LNCAP (cell line): ENCODE data around the gene MS4A6A.

Experiments
- TF ChIP-seq, protein P1 (sequence below): fragments of 450-650 bp; IDR thresholded peaks from 2 replicates; pipeline ENCODE4 v1.5.1; 2017; ENCODE audit warnings: mild to moderate bottlenecking

MS4A6A gene

DNA sequence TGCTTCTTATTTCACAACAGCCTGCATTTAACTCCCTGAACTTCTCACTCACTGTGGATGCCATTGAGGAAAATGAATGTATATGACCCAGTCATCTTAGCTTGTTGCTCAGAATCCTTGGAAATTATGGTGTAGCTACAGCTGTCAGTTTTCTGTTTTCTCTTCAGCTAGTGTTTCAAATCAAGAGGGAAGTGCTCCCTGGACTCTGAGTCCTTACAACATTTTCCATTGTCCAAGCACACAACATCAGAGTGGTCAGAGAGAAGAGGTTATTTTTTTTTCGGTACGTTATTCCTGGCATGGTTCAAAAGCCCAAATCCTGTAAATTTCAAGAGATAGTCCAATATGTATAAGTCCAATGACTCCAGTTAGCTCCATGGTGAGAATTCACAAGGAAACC lies 23.6 kb downstream of the MS4A6A start:
- TF ChIP-seq, protein P1, sequence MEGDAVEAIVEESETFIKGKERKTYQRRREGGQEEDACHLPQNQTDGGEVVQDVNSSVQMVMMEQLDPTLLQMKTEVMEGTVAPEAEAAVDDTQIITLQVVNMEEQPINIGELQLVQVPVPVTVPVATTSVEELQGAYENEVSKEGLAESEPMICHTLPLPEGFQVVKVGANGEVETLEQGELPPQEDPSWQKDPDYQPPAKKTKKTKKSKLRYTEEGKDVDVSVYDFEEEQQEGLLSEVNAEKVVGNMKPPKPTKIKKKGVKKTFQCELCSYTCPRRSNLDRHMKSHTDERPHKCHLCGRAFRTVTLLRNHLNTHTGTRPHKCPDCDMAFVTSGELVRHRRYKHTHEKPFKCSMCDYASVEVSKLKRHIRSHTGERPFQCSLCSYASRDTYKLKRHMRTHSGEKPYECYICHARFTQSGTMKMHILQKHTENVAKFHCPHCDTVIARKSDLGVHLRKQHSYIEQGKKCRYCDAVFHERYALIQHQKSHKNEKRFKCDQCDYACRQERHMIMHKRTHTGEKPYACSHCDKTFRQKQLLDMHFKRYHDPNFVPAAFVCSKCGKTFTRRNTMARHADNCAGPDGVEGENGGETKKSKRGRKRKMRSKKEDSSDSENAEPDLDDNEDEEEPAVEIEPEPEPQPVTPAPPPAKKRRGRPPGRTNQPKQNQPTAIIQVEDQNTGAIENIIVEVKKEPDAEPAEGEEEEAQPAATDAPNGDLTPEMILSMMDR, result no peak

DNA sequence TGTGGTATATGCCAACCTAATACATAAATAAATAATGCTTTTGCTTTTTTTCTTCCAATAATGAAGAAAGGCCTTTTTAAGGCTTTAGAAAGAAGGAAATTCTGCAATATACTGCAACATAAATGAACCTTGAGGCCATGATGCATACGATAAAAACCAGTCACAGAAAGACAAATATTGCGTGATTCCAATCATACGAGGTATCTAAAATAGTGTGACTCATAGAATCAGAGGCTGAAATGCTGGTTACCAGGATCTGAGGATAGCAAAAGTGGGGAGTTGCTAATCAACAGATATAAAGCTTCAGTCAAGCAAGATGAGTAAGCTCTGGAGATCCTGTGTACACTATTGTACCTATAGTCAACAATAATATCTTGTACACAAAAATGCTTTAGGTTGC lies 24.2 kb downstream of the MS4A6A start:
- TF ChIP-seq, protein P1, result no peak

DNA sequence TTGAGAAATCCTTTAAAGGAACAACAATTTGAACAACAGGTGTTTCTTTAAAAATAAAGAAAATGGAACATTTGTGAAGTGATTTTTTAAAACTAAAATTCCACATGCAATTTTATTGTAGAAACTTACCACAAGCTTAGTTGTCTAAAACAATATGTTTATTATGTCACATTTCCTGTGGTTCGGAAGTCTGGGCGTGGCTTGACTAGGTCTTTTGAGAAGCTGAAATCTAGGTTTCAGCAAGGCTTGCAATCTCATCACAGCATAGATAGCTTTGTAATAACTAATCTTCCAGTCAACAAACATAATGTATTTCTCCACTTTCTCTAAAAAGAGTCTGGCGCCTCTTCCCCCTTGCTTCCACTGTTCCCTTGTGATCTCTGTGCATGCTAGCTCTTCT lies 27.0 kb downstream of the MS4A6A start:
- TF ChIP-seq, protein P1, result no peak

DNA sequence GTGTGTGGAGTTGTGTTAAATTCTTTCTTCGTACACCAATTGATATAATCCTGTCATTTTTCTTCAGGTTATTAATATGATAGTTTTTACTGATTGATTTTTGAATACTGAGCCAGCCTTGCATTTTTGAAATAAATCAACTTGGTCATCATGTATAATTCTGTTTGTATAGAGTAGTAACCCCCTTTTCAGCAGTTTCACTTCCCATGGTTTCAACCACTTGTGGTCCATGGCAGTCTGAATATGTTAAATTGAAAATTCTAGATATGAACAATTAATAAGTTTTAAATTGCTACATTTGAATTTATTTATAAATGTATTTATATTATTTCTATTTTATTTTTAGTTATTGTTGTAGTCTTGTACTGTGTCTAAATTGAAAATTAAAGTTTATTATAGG lies 32.6 kb downstream of the MS4A6A start:
- TF ChIP-seq, protein P1, result no peak

DNA sequence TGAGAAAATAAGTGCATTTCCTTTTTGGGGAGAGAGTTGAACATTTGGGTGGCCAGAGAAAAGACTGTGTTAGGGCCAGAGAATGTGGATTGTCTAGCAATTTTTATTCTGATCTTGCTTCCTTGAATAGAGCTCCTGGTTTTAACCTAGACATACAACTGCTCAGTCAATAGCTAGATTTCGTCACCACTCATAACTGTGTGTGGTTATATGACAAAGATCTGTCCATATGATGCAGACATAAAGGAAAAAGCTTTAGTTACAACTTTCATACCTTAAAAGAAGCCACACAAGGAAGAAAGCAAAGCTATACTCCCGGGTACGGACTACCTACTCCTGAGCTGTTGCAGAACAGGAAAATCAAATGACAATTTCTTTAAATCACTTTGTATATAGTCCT lies 37.2 kb downstream of the MS4A6A start:
- TF ChIP-seq, protein P1, result no peak

DNA sequence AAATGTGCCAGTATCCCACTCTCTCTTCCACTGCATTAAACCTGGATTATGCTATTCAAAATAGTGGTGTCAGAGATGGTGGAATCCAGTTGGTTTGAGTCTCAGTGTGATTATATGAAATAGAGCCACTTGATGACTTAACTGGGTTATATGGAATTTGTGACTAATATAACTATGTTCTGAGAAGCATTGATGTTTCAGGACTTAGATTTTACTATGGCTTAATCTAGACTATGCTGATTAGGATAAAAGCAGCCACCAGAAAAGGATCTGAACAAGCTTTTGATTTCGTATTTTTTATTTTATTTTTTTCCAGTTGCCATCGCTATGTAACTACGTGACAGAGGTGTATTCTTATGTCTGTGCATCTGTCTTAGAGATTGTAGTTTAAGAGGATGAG lies 39.1 kb downstream of the MS4A6A start:
- TF ChIP-seq, protein P1, result no peak

DNA sequence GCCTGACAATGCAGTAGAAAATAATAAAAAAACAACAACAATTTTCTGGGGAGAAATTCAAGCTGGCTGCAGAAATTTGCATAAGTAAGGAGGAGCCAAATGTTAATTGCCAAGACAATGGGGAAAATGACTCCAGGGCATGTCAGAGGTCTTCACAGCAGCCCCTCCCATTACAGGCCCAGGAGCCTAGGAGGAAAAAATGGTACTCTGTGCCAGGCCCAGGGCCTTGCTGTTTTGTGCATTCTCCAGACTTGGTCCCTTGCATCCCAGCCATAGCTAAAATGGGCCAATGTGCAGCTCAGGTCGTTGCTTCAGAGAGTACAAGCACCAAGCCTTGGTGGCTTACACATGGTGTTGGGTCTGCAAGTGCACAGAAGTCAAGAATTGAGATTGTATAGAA lies 49.0 kb downstream of the MS4A6A start:
- TF ChIP-seq, protein P1, result no peak

DNA sequence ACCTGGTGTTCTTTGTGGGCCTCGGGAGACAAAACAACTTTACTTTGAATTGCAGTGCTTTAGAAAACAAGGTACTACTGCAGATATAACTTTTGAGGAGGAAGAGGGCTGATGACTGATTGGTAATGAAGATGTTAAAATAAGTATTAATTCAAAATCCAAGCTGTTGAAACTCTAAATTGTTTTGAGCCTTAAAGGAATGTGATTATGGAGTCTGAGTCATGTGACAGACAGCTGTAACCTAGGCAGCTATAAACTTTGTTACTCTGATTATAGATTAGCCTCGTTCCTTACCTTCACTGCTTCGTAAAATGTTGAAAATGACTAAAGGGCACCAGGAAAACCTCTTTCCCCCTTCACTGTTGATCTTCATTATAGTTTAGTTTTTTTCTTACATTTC lies 51.0 kb downstream of the MS4A6A start:
- TF ChIP-seq, protein P1, result no peak
